Fibroblast of pulmonary artery (primary cell): ENCODE data around the gene MVD.

ENCODE experiments used
- DNase-seq: peaks from one replicate; pipeline ENCODE4 v3.0.0-alpha.2; 2010; ENCODE audit warnings: low read depth
- H3K4me3 ChIP-seq: replicated peaks from 2 replicates; pipeline ENCODE4 v1.5.1; 2011; ENCODE audit warnings: low read depth, mild to moderate bottlenecking, control low read depth, low read length, moderate library complexity
- CTCF ChIP-seq: IDR thresholded peaks from 2 replicates; pipeline ENCODE4 v1.5.1; 2011; ENCODE audit warnings: mild to moderate bottlenecking, control low read depth, low read length, inconsistent platforms; ENCODE audit errors: missing control alignments

Gene MVD

GRCh38 chr16:88647178-88648070, 15.5 kb downstream of the MVD start:
- DNase-seq = no peak
- no peak for TF ChIP-seq CTCF
- H3K4me3 ChIP-seq = no peak overlapping the region

- TF ChIP-seq CTCF = no peak
- no peak for DNase-seq
- H3K4me3 ChIP-seq = no peak overlapping the region
Measured at GRCh38 chr16:88646345-88647034, 16.4 kb downstream of the MVD start.

- DNase-seq = no peak
- TF ChIP-seq CTCF = no peak
- no peak overlapping the region for H3K4me3 ChIP-seq
Measured at GRCh38 chr16:88645941-88646340, 16.9 kb downstream of the MVD start.

- TF ChIP-seq CTCF = no peak
- no peak overlapping the region for H3K4me3 ChIP-seq
- no peak for DNase-seq
Measured at GRCh38 chr16:88645455-88645854, 17.4 kb downstream of the MVD start.

- no peak overlapping the region for H3K4me3 ChIP-seq
- no peak for TF ChIP-seq CTCF
- no peak for DNase-seq
Measured at GRCh38 chr16:88643644-88643932, 19.3 kb downstream of the MVD start.

- H3K4me3 ChIP-seq = no peak overlapping the region
- TF ChIP-seq CTCF = no peak
Measured at GRCh38 chr16:88642881-88643643, 19.8 kb downstream of the MVD start.

More at GRCh38 chr16:88642881-88643643, 19.8 kb downstream of the MVD start:
- no peak for DNase-seq
